ENCODE data around the gene PTPRD.

PTPRD gene

DNA sequence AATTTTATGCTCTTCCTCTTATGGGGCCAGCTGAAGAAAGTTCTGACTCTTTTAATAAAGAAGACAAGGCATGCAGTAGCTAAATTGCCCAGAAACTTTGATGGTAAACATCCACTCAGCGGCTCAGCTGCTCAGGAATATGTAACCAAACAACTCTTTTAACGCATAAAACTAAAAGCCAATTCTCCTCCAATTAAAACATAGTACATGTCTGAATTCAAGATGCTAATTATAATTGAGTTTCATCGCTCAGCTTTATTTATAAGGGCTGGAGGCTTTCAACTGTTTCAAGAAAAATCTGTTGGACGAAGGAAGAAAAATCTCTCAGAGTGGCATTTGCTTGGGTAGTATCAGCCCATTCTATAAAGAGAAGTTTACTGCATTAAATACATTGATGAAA, 359.5 kb downstream of the PTPRD start:
- Mint-ChIP-seq H3K36me3 (ENCODE audit: insufficient read depth) (no peaks in the 10 kb centered on the region), H3K4me1 (no peaks in the 10 kb centered on the region), H3K27ac (ENCODE audit: low read depth) (no peak overlapping the region), H3K4me3 (no peak overlapping the region), H3K9me3 (peaks cover 25% of the 10 kb centered on the region), H3K27me3 (no peaks in the 10 kb centered on the region)
- DNase-seq (ENCODE audit: low spot score in 2 of 2) (no peak), ATAC-seq (replicated peaks; ENCODE audit: extremely low read depth, poor library complexity, severe bottlenecking) (no peak)

DNA sequence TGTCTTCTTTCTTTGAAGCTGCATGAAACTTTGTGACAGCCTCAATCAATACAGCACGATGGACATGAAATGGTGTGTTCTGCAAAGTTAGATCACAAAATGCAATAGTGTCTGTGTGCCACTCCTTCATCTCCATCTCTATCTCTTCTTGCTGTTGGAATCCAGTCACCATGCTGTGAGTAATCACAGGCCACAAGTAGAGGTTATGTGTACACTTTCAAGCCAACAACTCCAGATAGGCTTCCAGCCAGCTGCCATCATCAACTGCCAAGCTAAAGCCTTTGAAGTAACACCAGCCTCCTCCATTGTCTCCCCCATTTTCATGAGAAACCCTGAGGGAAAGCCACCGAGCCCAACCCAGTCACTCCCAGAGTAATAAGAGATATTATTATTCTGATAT, 360.6 kb downstream of the PTPRD start:
- ATAC-seq (replicated peaks; ENCODE audit: extremely low read depth, poor library complexity, severe bottlenecking): no peak
- H3K4me1 Mint-ChIP-seq: no peaks in the 10 kb centered on the region
- DNase-seq (ENCODE audit: low spot score in 2 of 2): no peak
- H3K27ac Mint-ChIP-seq (ENCODE audit: low read depth): no peak overlapping the region
- H3K36me3 Mint-ChIP-seq (ENCODE audit: insufficient read depth): no peaks in the 10 kb centered on the region
- H3K9me3 Mint-ChIP-seq: peaks cover 14% of the 10 kb centered on the region
- no peaks in the 10 kb centered on the region for H3K27me3 Mint-ChIP-seq
- no peak overlapping the region for H3K4me3 Mint-ChIP-seq

DNA sequence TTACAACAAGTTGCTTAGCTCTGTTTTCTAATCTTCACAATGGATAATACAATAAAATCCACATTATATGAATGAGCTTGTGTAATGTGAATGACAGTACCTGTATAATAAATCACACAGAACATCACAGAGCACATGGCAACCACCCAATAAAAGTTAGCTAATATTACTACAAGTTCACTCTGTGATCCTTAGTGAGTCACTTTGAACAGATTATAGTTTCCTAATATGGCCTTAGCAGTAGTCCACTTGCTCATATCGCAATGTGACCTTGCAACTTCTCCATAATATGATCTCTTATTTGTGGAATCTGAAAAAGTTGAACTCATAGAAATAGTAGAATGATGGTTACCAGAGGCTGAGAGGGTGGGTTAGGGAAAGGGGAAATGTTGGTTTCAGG, 361.3 kb downstream of the PTPRD start:
- H3K4me1 Mint-ChIP-seq: no peaks in the 10 kb centered on the region
- DNase-seq (ENCODE audit: low spot score in 2 of 2) (no peak), ATAC-seq (replicated peaks; ENCODE audit: extremely low read depth, poor library complexity, severe bottlenecking) (no peak)
- no peak overlapping the region for H3K27ac Mint-ChIP-seq (ENCODE audit: low read depth)
- no peaks in the 10 kb centered on the region for H3K27me3 Mint-ChIP-seq
- H3K4me3 Mint-ChIP-seq: no peak overlapping the region
- no peaks in the 10 kb centered on the region for H3K36me3 Mint-ChIP-seq (ENCODE audit: insufficient read depth)
- peaks cover 7% of the 10 kb centered on the region for H3K9me3 Mint-ChIP-seq

DNA sequence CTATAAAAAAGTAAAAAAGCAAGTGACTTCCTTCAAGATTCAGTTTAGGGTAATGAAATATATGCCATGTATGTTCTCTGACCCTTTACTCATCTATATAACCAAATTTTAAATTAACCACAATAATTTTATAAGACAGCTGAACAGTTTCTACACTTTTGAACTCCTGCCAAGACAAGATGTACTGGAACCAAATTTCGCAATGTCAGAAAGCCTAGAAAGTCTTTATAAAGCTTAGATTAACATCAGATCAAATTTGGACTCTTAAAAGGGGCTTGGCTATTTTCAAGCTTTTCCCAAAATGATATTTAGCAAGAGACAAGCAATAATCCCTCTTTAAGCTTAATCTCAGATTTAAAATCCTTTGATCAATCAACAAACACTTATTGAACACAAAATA, 362.6 kb downstream of the PTPRD start:
- Mint-ChIP-seq H3K36me3 (ENCODE audit: insufficient read depth) (no peaks in the 10 kb centered on the region), H3K4me1 (no peaks in the 10 kb centered on the region), H3K4me3 (no peak overlapping the region), H3K27me3 (no peaks in the 10 kb centered on the region), H3K9me3 (peaks cover 11% of the 10 kb centered on the region), H3K27ac (ENCODE audit: low read depth) (no peak overlapping the region)
- DNase-seq (ENCODE audit: low spot score in 2 of 2) (no peak), ATAC-seq (replicated peaks; ENCODE audit: extremely low read depth, poor library complexity, severe bottlenecking) (no peak)

DNA sequence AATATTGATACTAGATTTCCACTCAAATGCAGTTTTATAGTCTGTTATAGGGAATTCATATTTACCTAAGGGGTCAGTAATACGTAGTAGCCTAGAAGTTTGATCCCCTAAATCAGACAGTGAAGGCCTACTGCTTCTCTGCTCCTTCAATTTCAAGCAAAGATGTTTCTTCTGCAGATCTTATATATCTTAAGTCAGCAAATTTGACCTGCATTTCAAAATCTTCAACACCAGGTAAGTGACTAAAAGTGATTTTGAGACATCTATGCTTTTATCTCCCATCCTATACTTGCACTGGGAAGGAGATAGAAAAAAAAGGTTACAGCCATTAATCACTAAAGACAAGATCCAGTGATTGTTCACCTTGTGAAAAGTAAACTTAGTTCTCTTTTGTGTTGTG, 363.9 kb downstream of the PTPRD start:
- DNase-seq (ENCODE audit: low spot score in 2 of 2) (no peak), ATAC-seq (replicated peaks; ENCODE audit: extremely low read depth, poor library complexity, severe bottlenecking) (no peak)
- Mint-ChIP-seq H3K27me3 (no peaks in the 10 kb centered on the region), H3K27ac (ENCODE audit: low read depth) (no peak overlapping the region), H3K4me3 (no peak overlapping the region), H3K36me3 (ENCODE audit: insufficient read depth) (no peaks in the 10 kb centered on the region), H3K4me1 (no peaks in the 10 kb centered on the region), H3K9me3 (peaks cover 11% of the 10 kb centered on the region)

DNA sequence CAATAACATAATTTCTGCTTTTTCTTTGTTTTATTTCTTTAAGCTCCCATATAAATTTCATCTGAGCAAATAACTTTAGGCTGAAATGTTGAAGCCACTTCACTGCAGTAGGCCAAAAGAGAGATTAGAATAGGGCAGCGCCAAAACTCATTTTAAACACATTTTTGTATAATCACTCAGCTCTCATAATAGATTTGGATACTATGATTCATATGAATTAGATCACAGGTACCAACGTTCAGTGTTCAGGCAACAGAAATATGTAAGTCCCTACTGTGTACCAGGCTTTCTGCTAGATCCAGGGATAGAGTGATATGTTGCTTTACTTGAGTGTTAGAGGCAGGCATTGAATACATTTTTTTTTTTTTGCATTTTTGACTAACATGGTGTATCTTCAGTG, 370.5 kb downstream of the PTPRD start:
- Mint-ChIP-seq H3K9me3 (peaks cover 20% of the 10 kb centered on the region), H3K4me1 (no peaks in the 10 kb centered on the region), H3K4me3 (no peak overlapping the region), H3K27me3 (no peaks in the 10 kb centered on the region), H3K36me3 (ENCODE audit: insufficient read depth) (no peaks in the 10 kb centered on the region), H3K27ac (ENCODE audit: low read depth) (no peak overlapping the region)
- no peak for DNase-seq (ENCODE audit: low spot score in 2 of 2)
- ATAC-seq (replicated peaks; ENCODE audit: extremely low read depth, poor library complexity, severe bottlenecking): no peak

DNA sequence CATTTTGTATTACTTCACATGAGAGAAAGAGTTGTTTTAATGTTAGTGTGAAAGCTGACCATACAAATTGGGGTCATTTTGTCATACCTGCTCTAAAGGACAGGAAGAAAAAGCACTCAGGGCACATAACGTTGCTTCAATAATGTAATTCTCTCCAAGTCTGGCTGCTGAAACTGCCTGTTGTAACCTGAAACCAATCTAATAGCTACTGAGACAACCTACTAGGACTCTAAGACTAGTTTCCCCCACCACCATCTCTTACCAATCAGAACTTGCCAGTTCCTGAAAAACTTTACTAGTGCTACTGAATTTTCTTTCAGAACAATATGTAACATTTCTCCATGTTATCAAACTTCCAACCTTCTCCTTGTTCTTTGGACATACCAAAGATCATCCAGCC, 374.7 kb downstream of the PTPRD start:
- H3K27me3 Mint-ChIP-seq: no peaks in the 10 kb centered on the region
- H3K9me3 Mint-ChIP-seq: peaks cover 8% of the 10 kb centered on the region
- no peak for DNase-seq (ENCODE audit: low spot score in 2 of 2)
- no peak overlapping the region for H3K27ac Mint-ChIP-seq (ENCODE audit: low read depth)
- H3K4me1 Mint-ChIP-seq: no peaks in the 10 kb centered on the region
- ATAC-seq (replicated peaks; ENCODE audit: extremely low read depth, poor library complexity, severe bottlenecking): no peak
- no peak overlapping the region for H3K4me3 Mint-ChIP-seq
- H3K36me3 Mint-ChIP-seq (ENCODE audit: insufficient read depth): no peaks in the 10 kb centered on the region

DNA sequence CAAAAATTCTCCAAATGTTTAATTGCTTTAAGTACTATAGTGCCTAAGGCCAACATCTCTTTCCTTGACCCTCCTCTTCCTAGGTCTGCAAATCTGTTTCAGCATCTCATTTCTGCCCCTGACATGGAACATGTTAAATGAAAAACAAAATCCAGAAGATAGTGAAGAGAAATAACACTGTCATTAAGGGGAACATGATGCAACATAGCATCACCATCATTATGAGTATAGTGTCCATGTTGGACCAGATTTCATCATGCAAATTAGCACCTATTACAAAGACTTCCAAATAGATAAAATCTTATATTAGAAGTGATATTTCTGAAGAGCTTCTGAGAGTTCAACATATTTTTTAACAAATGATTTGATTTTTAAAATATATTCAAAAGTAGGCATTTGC, 375.2 kb downstream of the PTPRD start:
- Mint-ChIP-seq H3K27ac (ENCODE audit: low read depth) (no peak overlapping the region), H3K4me3 (no peak overlapping the region), H3K36me3 (ENCODE audit: insufficient read depth) (no peaks in the 10 kb centered on the region)

DNA sequence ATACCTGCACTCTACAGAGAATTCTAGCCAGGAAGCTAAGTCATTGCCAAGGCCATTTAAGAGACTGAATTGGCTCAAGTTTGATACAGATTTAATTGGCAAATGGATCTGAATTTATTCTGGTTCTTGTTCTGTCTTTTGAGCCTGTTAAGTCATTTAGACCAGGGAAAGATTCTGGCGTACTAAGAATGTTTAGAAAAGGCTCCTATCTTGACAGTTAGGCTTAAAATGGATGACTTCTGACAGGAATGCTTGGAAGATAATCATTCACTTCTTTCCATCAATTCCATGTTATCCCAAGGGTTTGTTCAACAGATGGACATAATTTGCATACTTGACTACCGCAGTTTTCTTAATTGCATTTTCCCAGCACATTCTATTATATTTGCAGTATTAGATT, 376.6 kb downstream of the PTPRD start:
- Mint-ChIP-seq H3K4me3 (no peak overlapping the region), H3K27ac (ENCODE audit: low read depth) (no peak overlapping the region)
- no peak for ATAC-seq (replicated peaks; ENCODE audit: extremely low read depth, poor library complexity, severe bottlenecking)

More for the DNA sequence above, 375.2 kb downstream of the PTPRD start:
- DNase-seq (ENCODE audit: low spot score in 2 of 2): no peak
- no peak for ATAC-seq (replicated peaks; ENCODE audit: extremely low read depth, poor library complexity, severe bottlenecking)
- peaks cover 8% of the 10 kb centered on the region for H3K9me3 Mint-ChIP-seq
- no peaks in the 10 kb centered on the region for H3K27me3 Mint-ChIP-seq
- H3K4me1 Mint-ChIP-seq: no peaks in the 10 kb centered on the region

DNA sequence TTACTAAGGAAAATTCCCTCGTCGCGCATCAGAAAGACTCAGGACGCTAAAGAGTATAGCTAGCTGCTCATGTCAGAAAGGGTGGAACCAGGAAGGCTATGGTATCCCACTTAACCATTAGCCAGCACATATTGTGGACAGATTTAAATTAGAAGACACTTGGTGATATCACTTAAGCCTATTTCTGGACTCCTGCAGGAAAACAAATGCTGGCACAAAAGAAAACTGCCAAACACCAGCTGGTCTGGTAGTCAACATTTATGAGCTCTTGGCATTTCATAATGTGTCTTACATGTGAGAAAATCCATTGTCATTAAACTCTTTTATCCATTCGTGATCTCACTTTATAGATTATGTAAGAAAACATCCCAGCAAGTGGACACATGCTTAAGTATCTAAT, 377.4 kb downstream of the PTPRD start:
- no peak for DNase-seq (ENCODE audit: low spot score in 2 of 2)
- H3K27ac Mint-ChIP-seq (ENCODE audit: low read depth): no peak overlapping the region
- no peak overlapping the region for H3K4me3 Mint-ChIP-seq
- H3K4me1 Mint-ChIP-seq: no peaks in the 10 kb centered on the region
- H3K9me3 Mint-ChIP-seq: peaks cover 13% of the 10 kb centered on the region
- no peaks in the 10 kb centered on the region for H3K27me3 Mint-ChIP-seq
- ATAC-seq (replicated peaks; ENCODE audit: extremely low read depth, poor library complexity, severe bottlenecking): no peak
- no peaks in the 10 kb centered on the region for H3K36me3 Mint-ChIP-seq (ENCODE audit: insufficient read depth)

More for the DNA sequence above, 376.6 kb downstream of the PTPRD start:
- H3K36me3 Mint-ChIP-seq (ENCODE audit: insufficient read depth): no peaks in the 10 kb centered on the region
- H3K27me3 Mint-ChIP-seq: no peaks in the 10 kb centered on the region
- no peaks in the 10 kb centered on the region for H3K4me1 Mint-ChIP-seq
- no peak for DNase-seq (ENCODE audit: low spot score in 2 of 2)
- peaks cover 9% of the 10 kb centered on the region for H3K9me3 Mint-ChIP-seq

DNA sequence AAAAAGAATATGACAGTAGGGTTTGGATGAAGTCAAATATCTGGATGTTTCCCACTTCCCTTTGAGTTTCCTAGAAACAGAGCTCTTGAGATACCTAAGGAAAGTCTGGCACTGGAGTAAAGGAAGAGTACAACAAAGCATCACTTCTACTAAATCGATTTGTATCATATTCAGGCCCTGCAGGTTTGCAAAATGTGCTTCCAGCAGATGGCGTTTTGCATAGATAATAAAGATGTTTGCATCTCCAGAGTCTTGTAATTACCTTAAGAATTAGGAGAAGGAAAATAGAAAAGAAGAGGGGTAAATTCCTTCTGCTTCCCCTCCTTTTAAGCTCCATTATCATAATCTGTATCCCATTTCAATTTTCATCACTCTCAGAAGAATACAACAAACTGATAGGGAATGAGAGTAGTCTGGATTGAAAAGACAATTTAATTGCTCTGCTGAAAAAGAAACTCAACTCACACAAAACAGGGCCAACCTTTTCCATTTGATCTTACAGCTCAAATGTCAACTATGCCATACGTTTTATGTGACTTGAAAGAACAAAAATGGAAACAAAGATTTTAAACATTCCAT, 380.4 kb downstream of the PTPRD start:
- Mint-ChIP-seq H3K27ac (ENCODE audit: low read depth) (no peak overlapping the region), H3K4me1 (no peaks in the 10 kb centered on the region), H3K9me3 (peaks cover 10% of the 10 kb centered on the region), H3K27me3 (no peaks in the 10 kb centered on the region), H3K4me3 (no peak overlapping the region), H3K36me3 (ENCODE audit: insufficient read depth) (no peaks in the 10 kb centered on the region)
- DNase-seq (ENCODE audit: low spot score in 2 of 2) (no peak), ATAC-seq (replicated peaks; ENCODE audit: extremely low read depth, poor library complexity, severe bottlenecking) (no peak)

DNA sequence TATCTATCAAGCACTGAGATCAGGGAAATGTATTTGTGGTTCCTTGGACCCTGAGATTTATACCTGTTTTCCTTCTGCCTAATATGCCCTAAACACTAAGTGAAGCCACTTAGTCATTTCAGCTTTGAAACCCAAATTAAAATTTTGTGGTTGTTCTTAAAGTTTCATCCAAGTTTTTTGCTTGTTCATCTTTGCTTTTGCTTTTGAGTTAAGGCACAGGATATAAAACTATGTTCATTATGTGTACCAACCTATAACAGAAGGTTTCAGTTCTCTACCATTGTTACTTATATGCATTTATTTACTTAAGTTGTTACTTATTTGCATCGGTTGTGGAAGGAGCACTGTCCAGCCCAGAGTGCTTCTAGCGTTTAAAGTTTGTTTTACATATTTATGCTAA, 382.3 kb downstream of the PTPRD start:
- Mint-ChIP-seq H3K27me3 (no peaks in the 10 kb centered on the region), H3K4me1 (no peaks in the 10 kb centered on the region), H3K27ac (ENCODE audit: low read depth) (no peak overlapping the region), H3K36me3 (ENCODE audit: insufficient read depth) (no peaks in the 10 kb centered on the region), H3K4me3 (no peak overlapping the region), H3K9me3 (peaks cover 15% of the 10 kb centered on the region)
- DNase-seq (ENCODE audit: low spot score in 2 of 2) (no peak), ATAC-seq (replicated peaks; ENCODE audit: extremely low read depth, poor library complexity, severe bottlenecking) (no peak)

DNA sequence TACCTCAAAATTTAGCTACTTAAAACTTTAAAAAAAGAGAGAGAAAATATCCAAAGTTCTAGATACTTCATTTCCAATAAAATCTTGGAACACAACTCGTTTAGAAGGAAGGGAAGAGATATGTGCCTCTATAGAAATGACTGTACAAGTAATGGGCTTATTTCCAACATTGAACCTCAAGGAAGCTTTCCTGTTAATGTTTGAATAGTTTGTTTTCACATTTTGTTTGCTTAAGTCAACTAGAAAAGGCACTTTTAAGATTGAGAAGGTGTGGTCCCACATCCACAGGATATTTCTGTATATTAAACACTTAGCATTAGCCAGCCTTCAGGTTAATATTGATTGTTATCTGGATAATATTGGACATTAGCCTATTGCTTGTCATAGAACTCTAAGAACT, 384.7 kb downstream of the PTPRD start:
- Mint-ChIP-seq H3K4me3 (no peak overlapping the region), H3K4me1 (no peaks in the 10 kb centered on the region), H3K27me3 (no peaks in the 10 kb centered on the region), H3K36me3 (ENCODE audit: insufficient read depth) (no peaks in the 10 kb centered on the region), H3K9me3 (peaks cover 15% of the 10 kb centered on the region), H3K27ac (ENCODE audit: low read depth) (no peak overlapping the region)
- no peak for ATAC-seq (replicated peaks; ENCODE audit: extremely low read depth, poor library complexity, severe bottlenecking)
- no peak for DNase-seq (ENCODE audit: low spot score in 2 of 2)

DNA sequence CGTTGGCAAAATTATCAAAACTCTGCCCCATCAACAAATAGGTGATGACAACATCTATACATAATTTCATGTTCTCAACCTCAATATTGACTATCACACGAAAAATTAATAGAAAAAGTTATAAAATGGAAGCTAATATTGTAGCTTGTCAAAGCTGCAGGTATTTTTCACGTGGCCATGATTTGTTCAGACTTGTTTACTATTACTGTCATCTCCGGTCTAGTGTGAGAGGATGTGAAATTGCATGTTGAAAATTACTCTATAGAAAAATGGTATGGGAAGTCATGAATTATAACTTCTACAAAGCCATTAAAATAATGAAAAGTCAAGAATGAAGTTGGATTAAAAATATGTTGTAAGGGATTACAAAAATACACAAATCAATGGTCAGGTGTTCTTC, 385.8 kb downstream of the PTPRD start:
- no peaks in the 10 kb centered on the region for H3K36me3 Mint-ChIP-seq (ENCODE audit: insufficient read depth)
- no peak overlapping the region for H3K27ac Mint-ChIP-seq (ENCODE audit: low read depth)
- DNase-seq (ENCODE audit: low spot score in 2 of 2) (no peak), ATAC-seq (replicated peaks; ENCODE audit: extremely low read depth, poor library complexity, severe bottlenecking) (no peak)
- H3K4me3 Mint-ChIP-seq: no peak overlapping the region
- H3K4me1 Mint-ChIP-seq: no peaks in the 10 kb centered on the region
- H3K9me3 Mint-ChIP-seq: peaks cover 15% of the 10 kb centered on the region
- no peaks in the 10 kb centered on the region for H3K27me3 Mint-ChIP-seq
